Astrocyte (in vitro differentiated cells and primary cell): ENCODE data around the gene LCN1. TPM values are rescaled to one million over a fixed set of nuclear protein-coding genes. Genes with fewer than 3 reads are reported as not detected.

Experiments
- DNase-seq: peaks from one replicate; pipeline ENCODE4 v3.0.0-alpha.2; 2010; ENCODE audit warnings: low read depth
- FAIRE-seq: peaks from 2 replicates; lab custom pipeline; 2011; peaks lifted over from hg19 to GRCh38; lab: Jason Lieb, UNC
- H2AFZ ChIP-seq: 2 replicates; pipeline ENCODE4 v1.6.0; 2012; ENCODE audit warnings: low read depth, low read length, inconsistent platforms
- H3K27ac ChIP-seq: 2 replicates; pipeline ENCODE4 v1.5.1; 2011; ENCODE audit warnings: low read depth, low read length, inconsistent platforms
- H3K27me3 ChIP-seq: 2 replicates; pipeline ENCODE4 v1.6.0; 2011; ENCODE audit warnings: low read length, inconsistent platforms; ENCODE audit not compliant: insufficient read depth
- H3K36me3 ChIP-seq: 2 replicates; pipeline ENCODE4 v1.5.1; 2011; ENCODE audit warnings: low read length, inconsistent platforms; ENCODE audit not compliant: insufficient read depth
- H3K4me1 ChIP-seq: 2 replicates; pipeline ENCODE4 v1.5.1; 2011; ENCODE audit warnings: low read length, inconsistent platforms; ENCODE audit not compliant: insufficient read depth
- H3K4me2 ChIP-seq: 2 replicates; pipeline ENCODE4 v1.6.0; 2012; ENCODE audit warnings: low read length, inconsistent platforms
- H3K4me3 ChIP-seq: 2 replicates; pipeline ENCODE4 v1.5.1; 2011; ENCODE audit warnings: low read depth, mild to moderate bottlenecking, low read length, inconsistent platforms; ENCODE audit not compliant: insufficient read depth
- H3K79me2 ChIP-seq: 2 replicates; pipeline ENCODE4 v1.6.0; 2012; ENCODE audit warnings: mild to moderate bottlenecking, low read length, inconsistent platforms; ENCODE audit not compliant: insufficient read depth
- H3K9ac ChIP-seq: 2 replicates; pipeline ENCODE4 v1.6.0; 2012; ENCODE audit warnings: mild to moderate bottlenecking, low read length, inconsistent platforms
- H3K9me3 ChIP-seq: 2 replicates; pipeline ENCODE4 v1.5.1; 2012; ENCODE audit warnings: low read depth, mild to moderate bottlenecking, low read length, inconsistent platforms; ENCODE audit not compliant: insufficient read depth
- H4K20me1 ChIP-seq: 2 replicates; pipeline ENCODE4 v1.6.0; 2012; ENCODE audit warnings: low read length, inconsistent platforms; ENCODE audit not compliant: insufficient read depth
- H3K27ac Mint-ChIP-seq: one replicate; pipeline ENCODE4 v1.8.0; 2021; ENCODE audit warnings: mild to moderate bottlenecking, mixed read lengths; ENCODE audit not compliant: unreplicated experiment
- H3K27me3 Mint-ChIP-seq: one replicate; pipeline ENCODE4 v1.8.0; 2021; ENCODE audit warnings: low read depth, mixed read lengths; ENCODE audit not compliant: unreplicated experiment
- H3K36me3 Mint-ChIP-seq: one replicate; pipeline ENCODE4 v1.8.0; 2021; ENCODE audit warnings: low read depth, mixed read lengths; ENCODE audit not compliant: unreplicated experiment
- H3K4me1 Mint-ChIP-seq: one replicate; pipeline ENCODE4 v1.8.0; 2021; ENCODE audit warnings: low read depth, mixed read lengths; ENCODE audit not compliant: unreplicated experiment
- H3K4me3 Mint-ChIP-seq: one replicate; pipeline ENCODE4 v1.8.0; 2021; ENCODE audit warnings: mild to moderate bottlenecking, moderate library complexity, mixed read lengths; ENCODE audit not compliant: unreplicated experiment
- H3K9me3 Mint-ChIP-seq: one replicate; pipeline ENCODE4 v1.8.0; 2021; ENCODE audit warnings: mild to moderate bottlenecking, mixed read lengths; ENCODE audit not compliant: unreplicated experiment
- EZH2 ChIP-seq: IDR thresholded peaks from 2 replicates; pipeline ENCODE4 v1.6.1; 2012; ENCODE audit warnings: mild to moderate bottlenecking, low read length, inconsistent platforms; ENCODE audit not compliant: insufficient read depth
- total RNA-seq: library from RNA; stranded (reverse); gene quantifications from 2 replicates; pipeline ENCODE4 v1.2.1, GENCODE V29; 2021
- TF ChIP-seq, protein P1 (sequence below): IDR thresholded peaks from 2 replicates; pipeline ENCODE4 v1.5.1; 2011; ENCODE audit warnings: low read depth, mild to moderate bottlenecking, inconsistent platforms, low read length, moderate library complexity; ENCODE audit not compliant: insufficient read depth

Gene LCN1
- total RNA-seq, 1 donor from 2014 or later, result not detected

GRCh38 chr9:135480071-135480939, 40.9 kb upstream of the LCN1 start:
- Histone ChIP-seq H4K20me1 (peaks cover 6% of the 10 kb centered on the region), H3K9ac (peak overlapping the region; percentile 75), H3K4me3 (peak overlapping the region; percentile 69), H2AFZ (peak overlapping the region; percentile 88), H3K9me3 (no peaks in the 10 kb centered on the region), H3K36me3 (no peaks in the 10 kb centered on the region), H3K4me1 (no peaks in the 10 kb centered on the region), H3K27me3 (no peaks in the 10 kb centered on the region), H3K79me2 (no peaks in the 10 kb centered on the region), H3K4me2 (peak overlapping the region; percentile 97), H3K27ac (no peak overlapping the region)
- TF ChIP-seq, protein P1, sequence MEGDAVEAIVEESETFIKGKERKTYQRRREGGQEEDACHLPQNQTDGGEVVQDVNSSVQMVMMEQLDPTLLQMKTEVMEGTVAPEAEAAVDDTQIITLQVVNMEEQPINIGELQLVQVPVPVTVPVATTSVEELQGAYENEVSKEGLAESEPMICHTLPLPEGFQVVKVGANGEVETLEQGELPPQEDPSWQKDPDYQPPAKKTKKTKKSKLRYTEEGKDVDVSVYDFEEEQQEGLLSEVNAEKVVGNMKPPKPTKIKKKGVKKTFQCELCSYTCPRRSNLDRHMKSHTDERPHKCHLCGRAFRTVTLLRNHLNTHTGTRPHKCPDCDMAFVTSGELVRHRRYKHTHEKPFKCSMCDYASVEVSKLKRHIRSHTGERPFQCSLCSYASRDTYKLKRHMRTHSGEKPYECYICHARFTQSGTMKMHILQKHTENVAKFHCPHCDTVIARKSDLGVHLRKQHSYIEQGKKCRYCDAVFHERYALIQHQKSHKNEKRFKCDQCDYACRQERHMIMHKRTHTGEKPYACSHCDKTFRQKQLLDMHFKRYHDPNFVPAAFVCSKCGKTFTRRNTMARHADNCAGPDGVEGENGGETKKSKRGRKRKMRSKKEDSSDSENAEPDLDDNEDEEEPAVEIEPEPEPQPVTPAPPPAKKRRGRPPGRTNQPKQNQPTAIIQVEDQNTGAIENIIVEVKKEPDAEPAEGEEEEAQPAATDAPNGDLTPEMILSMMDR, result no peak
- TF ChIP-seq EZH2, result no peak
- peaks cover 7% of the 10 kb centered on the region for H3K36me3 Mint-ChIP-seq
- no peaks in the 10 kb centered on the region for H3K9me3 Mint-ChIP-seq
- H3K4me3 Mint-ChIP-seq, result peak overlapping the region; percentile 78
- no peaks in the 10 kb centered on the region for H3K27me3 Mint-ChIP-seq
- no peak overlapping the region for H3K27ac Mint-ChIP-seq
- H3K4me1 Mint-ChIP-seq, result no peaks in the 10 kb centered on the region
- FAIRE-seq (no peak), DNase-seq (no peak)

GRCh38 chr9:135480940-135481310, 40.3 kb upstream of the LCN1 start:
- H3K27ac ChIP-seq, result no peak overlapping the region

More at GRCh38 chr9:135480940-135481310, 40.3 kb upstream of the LCN1 start:
- no peaks in the 10 kb centered on the region for H3K36me3 ChIP-seq
- H3K27me3 Mint-ChIP-seq, result no peaks in the 10 kb centered on the region
- peaks cover 6% of the 10 kb centered on the region for H4K20me1 ChIP-seq
- no peak for TF ChIP-seq EZH2
- TF ChIP-seq, protein P1, result no peak
- H3K9me3 Mint-ChIP-seq, result no peaks in the 10 kb centered on the region
- DNase-seq (no peak), FAIRE-seq (no peak)
- peak overlapping the region; percentile 97 for H3K4me2 ChIP-seq
- no peaks in the 10 kb centered on the region for H3K27me3 ChIP-seq
- H3K4me1 ChIP-seq, result no peaks in the 10 kb centered on the region
- H2AFZ ChIP-seq, result peak overlapping the region; percentile 88
- H3K27ac Mint-ChIP-seq, result no peak overlapping the region
- H3K9me3 ChIP-seq, result no peaks in the 10 kb centered on the region
- no peaks in the 10 kb centered on the region for H3K4me1 Mint-ChIP-seq
- H3K9ac ChIP-seq, result peak overlapping the region; percentile 75
- peaks cover 9% of the 10 kb centered on the region for H3K36me3 Mint-ChIP-seq
- H3K4me3 Mint-ChIP-seq, result peak overlapping the region; percentile 78
- H3K4me3 ChIP-seq, result peak overlapping the region; percentile 69
- H3K79me2 ChIP-seq, result no peaks in the 10 kb centered on the region
